ENCODE measurements around the gene DEPP1. TPM values are rescaled to one million over a fixed set of nuclear protein-coding genes. Genes with fewer than 3 reads are reported as not detected.

Gene DEPP1
- total RNA-seq, 2 experiments from 2014 or later, result 0.34 to 0.40 TPM

DNA sequence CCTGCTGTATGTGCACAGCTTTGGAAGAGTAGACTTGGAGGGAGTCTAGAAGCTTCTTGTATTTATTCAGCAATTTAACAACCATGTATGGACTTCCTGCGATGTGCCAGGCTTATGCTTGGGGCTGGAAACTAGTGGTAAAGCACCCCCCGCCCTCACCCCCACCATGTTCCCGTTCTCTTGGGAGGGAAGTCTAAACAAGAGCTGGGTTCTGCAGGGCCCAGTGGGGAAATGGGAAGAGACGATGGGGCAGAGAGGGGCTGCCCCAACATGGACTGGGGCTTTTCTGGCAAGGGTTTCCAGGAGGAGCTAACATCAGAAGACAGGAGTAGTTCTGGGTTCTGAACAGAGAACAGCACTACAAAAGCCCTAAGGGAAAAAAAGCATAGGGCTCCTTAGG lies 11.0 kb downstream of the DEPP1 start:
- no peak overlapping the region for H3K4me3 Mint-ChIP-seq

DNA sequence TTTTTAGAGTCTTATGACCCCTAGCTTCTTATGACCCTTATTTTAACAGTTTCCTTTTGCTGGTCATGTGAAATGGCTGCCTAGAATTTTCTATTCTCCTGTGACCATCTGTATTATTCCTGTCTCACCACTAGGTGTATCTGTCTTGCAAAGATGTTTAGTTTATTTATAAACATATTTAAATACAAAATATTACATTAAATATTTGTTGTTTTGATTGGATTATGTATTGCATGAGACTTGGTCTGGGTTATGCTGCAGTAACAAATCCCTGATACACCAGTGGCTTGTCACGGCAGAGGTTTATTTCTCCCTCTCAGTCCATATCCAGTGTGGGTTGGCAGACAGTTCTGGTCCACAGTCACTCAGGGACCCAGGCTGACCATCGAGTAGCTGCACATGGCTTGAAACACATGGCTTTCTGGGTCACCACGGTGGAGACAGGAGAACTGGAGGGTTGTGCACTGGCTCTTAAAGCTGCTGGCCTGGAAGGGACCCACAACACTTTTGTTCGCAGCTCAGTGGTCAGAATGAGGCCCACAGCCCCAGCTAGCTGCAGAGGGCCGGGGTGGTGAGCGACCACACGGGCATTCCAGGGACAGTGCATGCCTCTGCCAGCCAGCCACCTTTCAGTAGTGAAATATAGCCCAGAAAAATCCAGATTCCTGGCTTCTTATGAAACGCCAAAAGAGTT lies 11.6 kb downstream of the DEPP1 start:
- CTCF ChIA-PET, result interaction anchor here (0.9 to 3.9 kb wide), 4 partner anchors 10 to 34 kb away, joined by 3 to 22 read pairs (median 4); no protein-coding TSS in a partner anchor

More for the DNA sequence above, 11.0 kb downstream of the DEPP1 start:
- DNase-seq, result no peak
- CTCF ChIA-PET, result interaction anchor here (0.9 to 3.9 kb wide), 3 partner anchors 9 to 35 kb away, joined by 3 to 22 read pairs (median 3); no protein-coding TSS in a partner anchor
- H3K27ac Mint-ChIP-seq, result no peak overlapping the region
- peaks cover 25% of the 10 kb centered on the region for H3K4me1 Mint-ChIP-seq (ENCODE audit: low read depth)
- POLR2A ChIA-PET, result no interaction called here
- H3K9me3 Mint-ChIP-seq, result no peaks in the 10 kb centered on the region
- intact Hi-C loops (cut with micrococcal nuclease), result no loop called here
- H3K36me3 Mint-ChIP-seq, result no peaks in the 10 kb centered on the region
- no peaks in the 10 kb centered on the region for H3K27me3 Mint-ChIP-seq

DNA sequence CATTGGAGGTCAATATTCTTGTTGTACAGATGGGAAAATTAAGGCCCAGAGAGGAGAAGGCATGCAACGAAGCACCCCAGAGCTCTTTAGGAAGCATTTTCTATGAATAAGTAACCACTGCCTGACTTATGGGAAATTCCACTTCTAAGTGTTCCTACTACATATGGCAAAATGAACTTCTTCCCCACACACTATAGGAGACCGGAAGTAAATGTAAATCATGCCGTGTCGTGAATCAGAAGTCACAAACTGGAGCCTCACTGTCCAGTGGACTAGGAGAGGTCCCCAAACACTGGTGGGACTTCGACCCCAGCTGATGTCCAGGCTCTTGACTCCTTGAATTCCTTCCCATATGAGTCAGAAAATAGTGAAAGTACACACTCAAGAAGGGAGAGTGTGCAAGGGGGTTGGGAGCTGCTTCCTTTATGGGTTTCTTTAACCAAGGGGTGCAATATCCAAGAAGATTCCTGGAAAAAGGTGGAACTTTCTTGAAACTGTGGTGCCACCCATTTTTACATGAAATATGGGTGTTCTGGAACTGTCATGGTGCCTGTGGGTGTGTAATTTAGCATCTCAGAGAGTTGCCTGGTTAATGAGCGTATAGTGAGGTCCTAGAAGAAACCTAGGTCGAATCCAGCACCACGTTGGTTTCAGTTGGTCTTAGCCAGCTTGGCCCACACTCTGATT lies 12.3 kb downstream of the DEPP1 start:
- ChIA-PET CTCF (interaction anchor here (0.9 to 1.7 kb wide), 3 partner anchors 10 to 33 kb away, joined by 3 to 8 read pairs (median 5); no protein-coding TSS in a partner anchor), POLR2A (no interaction called here)
- Mint-ChIP-seq H3K4me3 (no peak overlapping the region), H3K27ac (peak overlapping the region; percentile 60), H3K9me3 (no peaks in the 10 kb centered on the region), H3K36me3 (no peaks in the 10 kb centered on the region), H3K27me3 (no peaks in the 10 kb centered on the region), H3K4me1 (ENCODE audit: low read depth) (peaks cover 25% of the 10 kb centered on the region)
- intact Hi-C loops (cut with micrococcal nuclease), result no loop called here
- no peak for DNase-seq

More for the DNA sequence above, 11.6 kb downstream of the DEPP1 start:
- Mint-ChIP-seq H3K36me3 (no peaks in the 10 kb centered on the region), H3K27me3 (no peaks in the 10 kb centered on the region), H3K9me3 (no peaks in the 10 kb centered on the region), H3K27ac (no peak overlapping the region), H3K4me1 (ENCODE audit: low read depth) (peaks cover 25% of the 10 kb centered on the region), H3K4me3 (no peak overlapping the region)
- intact Hi-C loops (cut with micrococcal nuclease), result no loop called here
- peak; percentile 3 for DNase-seq
- POLR2A ChIA-PET, result no interaction called here

DNA sequence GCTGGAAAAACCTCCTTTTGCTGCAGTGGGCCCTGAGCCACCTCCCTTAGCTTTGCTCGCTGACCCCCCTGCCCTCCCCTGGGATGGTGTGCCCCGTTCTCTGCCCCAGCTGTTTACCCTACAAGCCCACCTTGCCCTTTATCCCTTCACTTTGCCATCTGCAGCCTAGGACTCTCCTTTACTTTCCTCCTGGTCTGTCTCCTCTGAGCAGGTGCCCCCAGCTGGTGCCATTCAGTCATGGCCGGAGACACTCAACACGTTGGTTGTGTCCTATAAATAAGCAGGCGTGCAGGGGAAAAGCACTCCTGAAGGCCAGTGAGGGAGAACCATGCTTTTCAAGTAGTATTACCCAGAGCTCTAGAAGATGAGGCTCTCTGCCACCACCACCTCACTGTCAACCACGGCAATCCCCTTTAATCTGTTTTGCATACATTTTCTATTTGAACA lies 12.9 kb downstream of the DEPP1 start:
- Mint-ChIP-seq H3K4me1 (ENCODE audit: low read depth) (peaks cover 25% of the 10 kb centered on the region), H3K9me3 (no peaks in the 10 kb centered on the region), H3K4me3 (no peak overlapping the region), H3K27me3 (no peaks in the 10 kb centered on the region), H3K36me3 (no peaks in the 10 kb centered on the region), H3K27ac (peak overlapping the region; percentile 60)
- no peak for DNase-seq
- CTCF ChIA-PET, result interaction anchor here (1.0 to 1.7 kb wide), 2 partner anchors 11 to 33 kb away, joined by 5 to 8 read pairs; no protein-coding TSS in a partner anchor
- intact Hi-C loops (cut with micrococcal nuclease), result no loop called here
- POLR2A ChIA-PET, result no interaction called here

DNA sequence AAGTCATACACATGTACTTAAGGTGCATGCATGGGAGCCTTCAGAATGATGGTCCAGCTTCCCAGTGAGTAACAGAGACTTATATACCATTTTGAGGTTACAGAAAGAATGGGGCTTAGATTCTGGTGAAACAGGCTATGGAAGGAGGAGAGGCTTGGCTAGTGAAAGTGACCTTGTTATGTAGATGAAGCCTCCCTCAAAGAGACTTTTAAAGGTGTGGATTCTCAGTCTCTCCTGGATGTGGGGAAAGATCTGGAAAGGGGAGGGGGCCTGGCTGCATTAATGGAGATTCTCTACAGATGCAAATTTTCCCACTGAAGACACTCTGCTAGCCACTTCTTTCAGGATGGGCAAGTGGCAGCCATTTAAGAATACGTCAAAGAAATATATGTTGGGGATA lies 13.5 kb downstream of the DEPP1 start:
- intact Hi-C loops (cut with micrococcal nuclease), result no loop called here
- no peak for DNase-seq
- no peak overlapping the region for H3K4me3 Mint-ChIP-seq
- ChIA-PET POLR2A (no interaction called here), CTCF (interaction anchor here (1.7 kb wide), 1 partner anchor 11 kb away, joined by 8 read pairs; no protein-coding TSS in a partner anchor)
- H3K27ac Mint-ChIP-seq, result no peak overlapping the region
- no peaks in the 10 kb centered on the region for H3K36me3 Mint-ChIP-seq
- H3K9me3 Mint-ChIP-seq, result no peaks in the 10 kb centered on the region
- H3K27me3 Mint-ChIP-seq, result no peaks in the 10 kb centered on the region
- peaks cover 27% of the 10 kb centered on the region for H3K4me1 Mint-ChIP-seq (ENCODE audit: low read depth)

DNA sequence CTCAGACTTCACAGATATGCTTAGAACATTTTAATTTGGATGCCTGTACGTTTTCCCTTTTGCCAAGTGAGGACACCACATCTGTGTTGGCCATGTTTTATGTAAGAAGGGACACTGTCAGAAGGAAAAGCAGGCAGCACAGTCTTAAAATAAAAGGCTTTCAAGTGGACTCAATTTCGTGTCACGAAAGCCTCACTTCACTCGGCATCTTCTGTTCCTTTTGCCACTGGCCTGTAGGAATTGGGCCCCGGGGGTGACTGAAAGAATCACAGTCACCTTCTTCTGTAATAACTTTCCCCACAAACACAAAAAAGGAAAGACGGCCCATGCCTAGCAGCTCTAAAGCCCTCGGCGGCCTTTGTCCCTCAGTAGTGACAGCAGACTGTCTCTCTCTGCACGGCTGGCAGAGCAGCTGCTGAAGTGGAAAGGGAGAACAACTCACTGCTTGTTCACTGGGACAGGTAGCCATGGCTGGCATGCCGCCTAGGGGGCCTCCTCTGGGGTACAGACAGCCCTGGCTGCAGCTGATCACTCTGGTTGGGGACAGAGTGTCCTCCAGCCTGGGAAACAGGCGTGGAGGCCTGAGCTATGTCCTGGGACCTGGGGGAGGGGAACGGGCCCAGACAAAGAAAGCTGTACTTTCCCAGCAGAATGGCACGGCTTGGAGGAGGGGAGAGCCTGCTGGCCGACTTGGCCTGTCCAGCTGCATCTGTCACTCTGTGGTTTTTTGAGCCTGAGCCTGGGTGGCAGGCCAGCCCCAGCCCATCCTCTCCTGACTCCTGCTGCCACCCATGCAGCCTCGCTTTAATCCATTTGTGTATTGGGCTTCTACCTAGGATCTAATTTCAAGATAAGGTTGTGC lies 14.6 kb downstream of the DEPP1 start:
- ChIA-PET POLR2A (no interaction called here), CTCF (interaction anchor here (1.7 to 2.7 kb wide), 2 partner anchors 12 to 31 kb away, joined by 8 to 13 read pairs; no protein-coding TSS in a partner anchor)
- DNase-seq, result no peak
- no peaks in the 10 kb centered on the region for H3K9me3 Mint-ChIP-seq
- H3K4me1 Mint-ChIP-seq (ENCODE audit: low read depth), result peaks cover 26% of the 10 kb centered on the region
- H3K4me3 Mint-ChIP-seq, result no peak overlapping the region
- no peaks in the 10 kb centered on the region for H3K27me3 Mint-ChIP-seq
- H3K27ac Mint-ChIP-seq, result no peak overlapping the region
- intact Hi-C loops (cut with micrococcal nuclease), result no loop called here
- H3K36me3 Mint-ChIP-seq, result no peaks in the 10 kb centered on the region

DNA sequence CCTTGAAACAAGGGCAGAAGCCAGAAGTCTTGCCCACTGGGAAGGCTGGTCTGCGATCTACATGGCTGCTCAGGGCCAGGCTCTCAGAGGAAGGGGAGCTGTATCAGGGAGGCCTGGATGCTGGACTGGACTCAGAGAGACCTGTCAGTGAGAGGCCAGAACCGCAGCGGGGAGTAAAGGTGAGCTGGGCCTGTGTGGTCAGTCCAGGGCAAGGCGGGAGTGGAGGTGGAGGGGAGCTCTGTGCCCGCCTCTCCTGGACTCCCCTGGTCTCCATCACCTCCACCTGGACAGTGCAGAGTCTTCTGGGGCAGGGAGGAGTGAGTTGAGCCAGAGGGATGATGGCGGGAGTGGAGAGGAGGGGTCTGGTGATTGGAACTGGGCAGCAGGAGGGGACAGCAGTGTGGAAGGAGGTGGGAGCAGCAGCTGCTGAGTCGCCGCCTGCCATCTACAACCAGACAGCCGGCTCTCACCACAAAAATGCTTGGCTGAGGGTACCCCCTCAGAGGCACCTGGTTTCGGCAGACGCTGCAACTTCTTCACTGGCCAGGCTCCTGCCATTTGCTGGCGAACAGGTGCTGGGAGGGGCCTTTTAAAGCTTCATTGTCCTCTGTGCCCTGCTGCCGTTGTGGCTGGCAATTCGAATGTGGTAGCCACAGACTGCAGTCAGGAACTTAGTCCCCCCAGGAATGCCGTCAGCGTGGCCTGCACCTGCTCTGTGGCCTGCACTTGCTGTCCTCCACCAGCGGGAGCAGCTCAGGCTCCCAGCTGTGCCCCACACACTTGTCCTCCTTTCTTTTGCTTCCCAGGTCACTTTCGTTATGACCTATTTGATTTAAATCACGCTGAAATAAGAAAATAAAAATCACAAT lies 15.5 kb downstream of the DEPP1 start:
- no peak overlapping the region for H3K27ac Mint-ChIP-seq

DNA sequence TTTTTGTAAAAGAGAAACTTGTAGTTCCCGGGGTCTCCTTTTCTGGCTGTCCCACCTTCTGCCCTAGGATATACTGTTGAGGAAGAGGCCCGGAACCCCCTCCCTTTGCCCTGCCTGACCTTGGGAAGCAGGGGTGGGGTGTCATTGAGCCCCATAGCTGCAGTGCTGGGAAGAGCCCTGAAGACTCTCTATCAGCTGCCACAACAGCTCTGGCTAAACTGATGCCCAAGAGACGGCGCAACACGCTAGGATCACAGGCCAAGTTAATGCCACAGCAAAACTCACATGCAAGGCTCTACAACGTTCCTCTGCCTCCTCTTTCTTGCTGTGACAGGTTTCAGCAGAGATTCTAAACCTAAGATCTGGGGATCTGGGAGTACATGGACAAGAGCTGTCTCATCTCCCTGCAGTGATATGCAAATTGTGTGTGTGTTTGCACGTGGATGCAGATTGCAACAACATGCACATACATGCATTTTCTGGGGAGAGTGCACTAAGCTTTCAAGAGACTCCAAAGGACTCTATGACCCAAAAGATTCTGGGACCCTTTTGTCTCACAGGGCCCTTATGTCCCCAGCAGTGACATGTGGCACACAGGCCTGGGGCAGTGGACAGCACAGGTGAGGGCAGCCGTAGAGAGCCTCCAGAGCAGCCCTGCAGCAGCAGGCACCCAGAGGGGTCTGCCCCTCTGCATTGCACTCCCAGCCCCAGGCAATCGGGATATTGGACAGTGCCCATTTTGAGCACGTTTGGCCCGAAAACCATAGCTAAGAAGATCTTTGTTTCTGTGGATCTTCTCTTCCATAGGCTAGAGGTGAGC lies 16.5 kb downstream of the DEPP1 start:
- Mint-ChIP-seq H3K27me3 (no peaks in the 10 kb centered on the region), H3K4me3 (no peak overlapping the region), H3K36me3 (no peaks in the 10 kb centered on the region), H3K27ac (no peak overlapping the region), H3K4me1 (ENCODE audit: low read depth) (peaks cover 24% of the 10 kb centered on the region), H3K9me3 (no peaks in the 10 kb centered on the region)
- intact Hi-C loops (cut with micrococcal nuclease), result no loop called here
- no peak for DNase-seq
- ChIA-PET POLR2A (no interaction called here), CTCF (interaction anchor here (0.6 to 2.7 kb wide), 3 partner anchors 29 to 1276 kb away, joined by 3 to 13 read pairs (median 4); no protein-coding TSS in a partner anchor)

More for the DNA sequence above, 15.5 kb downstream of the DEPP1 start:
- POLR2A ChIA-PET, result no interaction called here
- no peaks in the 10 kb centered on the region for H3K36me3 Mint-ChIP-seq
- DNase-seq, result no peak
- CTCF ChIA-PET, result interaction anchor here (0.5 to 2.7 kb wide), 4 partner anchors 20 to 1277 kb away, joined by 3 to 13 read pairs (median 4); no protein-coding TSS in a partner anchor
- no peaks in the 10 kb centered on the region for H3K27me3 Mint-ChIP-seq
- peaks cover 24% of the 10 kb centered on the region for H3K4me1 Mint-ChIP-seq (ENCODE audit: low read depth)
- H3K9me3 Mint-ChIP-seq, result no peaks in the 10 kb centered on the region
- intact Hi-C loops (cut with micrococcal nuclease), result no loop called here
- no peak overlapping the region for H3K4me3 Mint-ChIP-seq

DNA sequence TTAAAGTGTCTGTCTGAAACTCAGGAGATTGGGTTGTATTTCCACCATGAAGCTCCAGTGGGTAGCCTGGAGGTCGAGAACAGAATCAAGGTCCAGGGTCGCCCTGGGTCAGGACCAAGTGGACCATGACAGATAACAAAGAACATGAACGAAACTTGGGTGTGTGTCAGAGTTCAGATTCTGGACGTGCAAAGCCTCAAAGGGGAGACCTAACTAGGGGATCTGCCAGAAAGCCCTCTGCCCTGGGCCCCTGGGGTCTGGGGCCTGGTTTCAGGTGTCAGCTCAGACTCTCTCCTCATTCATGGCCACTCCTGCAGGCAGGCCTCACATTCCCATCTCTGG lies 17.4 kb downstream of the DEPP1 start:
- Mint-ChIP-seq H3K27ac (no peak overlapping the region), H3K9me3 (peaks cover 3% of the 10 kb centered on the region), H3K4me1 (ENCODE audit: low read depth) (peaks cover 21% of the 10 kb centered on the region), H3K4me3 (no peak overlapping the region), H3K36me3 (peaks cover 6% of the 10 kb centered on the region), H3K27me3 (no peaks in the 10 kb centered on the region)
- DNase-seq, result no peak
- POLR2A ChIA-PET, result no interaction called here
- intact Hi-C loops (cut with micrococcal nuclease), result no loop called here
- CTCF ChIA-PET, result interaction anchor here (1.1 to 2.7 kb wide), 2 partner anchors 13 to 28 kb away, joined by 3 to 13 read pairs; no protein-coding TSS in a partner anchor

DNA sequence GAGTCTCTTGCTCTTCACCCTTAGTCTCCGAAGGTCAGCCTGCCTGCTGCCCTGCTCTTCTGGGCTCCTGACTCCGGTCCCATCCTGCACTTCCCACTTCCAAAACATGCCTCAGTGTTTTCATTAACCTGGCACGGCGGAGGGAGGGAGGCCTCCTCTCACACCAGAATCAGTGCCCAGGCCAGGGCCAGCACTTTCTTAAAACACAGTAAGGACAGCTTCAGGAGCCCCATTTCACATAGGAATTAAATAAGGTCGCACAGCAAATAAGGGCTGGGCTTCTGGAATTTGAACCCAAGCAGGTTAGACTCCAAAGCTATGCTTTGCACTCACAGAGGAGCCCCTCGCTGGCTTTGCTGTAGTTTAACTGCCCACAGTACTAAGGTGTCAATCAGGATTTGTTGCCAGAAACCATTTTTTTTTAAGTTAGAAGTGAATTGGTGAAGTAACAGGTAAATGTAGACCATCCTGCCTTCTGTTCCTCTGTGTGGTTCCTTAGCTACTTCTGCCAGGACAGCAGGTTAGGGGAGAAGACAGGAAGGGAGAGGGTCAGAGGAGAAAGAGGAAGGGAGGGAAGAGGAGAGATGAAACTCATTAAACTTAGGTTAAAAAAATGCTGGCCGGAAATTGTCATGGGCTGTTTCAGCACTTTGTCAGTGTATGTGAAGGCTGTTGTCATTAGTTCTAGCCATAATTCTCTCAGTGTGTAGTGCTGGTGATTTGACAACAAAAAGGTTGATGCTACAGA lies 18.0 kb downstream of the DEPP1 start:
- intact Hi-C loops (cut with micrococcal nuclease), result no loop called here
- Mint-ChIP-seq H3K4me3 (peak overlapping the region; percentile 70), H3K27ac (no peak overlapping the region), H3K4me1 (ENCODE audit: low read depth) (peaks cover 15% of the 10 kb centered on the region), H3K27me3 (no peaks in the 10 kb centered on the region), H3K36me3 (peaks cover 9% of the 10 kb centered on the region), H3K9me3 (peaks cover 3% of the 10 kb centered on the region)
- ChIA-PET POLR2A (interaction anchor here (0.7 kb wide), 1 partner anchor 1045 kb away, joined by 4 read pairs; no protein-coding TSS in a partner anchor), CTCF (interaction anchor here (1.1 kb wide), 1 partner anchor 13 kb away, joined by 3 read pairs; no protein-coding TSS in a partner anchor)
- no peak for DNase-seq
